Left cardiac atrium (tissue), 4 donors: Measurements from ENCODE around the gene COX17. TPM values are rescaled to one million over a fixed set of nuclear protein-coding genes. Genes with fewer than 3 reads are reported as not detected.
A peak's percentile ranks its signal among the peaks of the same experiment; 100 is the strongest.

Experiments
- ATAC-seq, 2 donors: fragments of 200-7000 bp; cut with Tn5 transposase; one replicate each; pipeline ENCODE4 v1.9.1; 2020; ENCODE audit warnings: mild to moderate bottlenecking in 2 of 2, moderate library complexity in 2 of 2
- DNase-seq: peaks from one replicate; pipeline ENCODE4 v3.0.0-alpha.2; 2020
- intact Hi-C, 2 donors: fragments of 100-400 bp; cut with DNase I; formaldehyde crosslinking; loops; one replicate each; pipeline versions ENCODE4 v1.14.1 to v1.15.1; 2022 to 2023
- total RNA-seq, 2 donors: library from RNA; stranded (reverse); fragmentation: NEBNext Ultra II Directional; extraction: Animal tissue kit (Norgen Biotek cat#: 25700); gene quantifications; one replicate each; pipeline ENCODE4 v1.2.1, GENCODE V29; 2021
- donor health status: DM: no; HTN: yes; CAD: no.
- donor health status: DM: no; HTN: yes; CAD: no; lungs with severe emphysema.
- donor health status: DM: yes; HTN: yes; CAD: no.
- donor health status: Dilated cardiomyopathy.

COX17 gene
- total RNA-seq, 2 donors from 2014 or later: 101 to 120 TPM

GRCh38 chr3:119631516-119631915 lies 45.7 kb downstream of the COX17 start:
- intact Hi-C loops: no loop called here
- no peak for DNase-seq
- no peak for ATAC-seq

GRCh38 chr3:119630880-119631329 lies 46.3 kb downstream of the COX17 start:
- DNase-seq (no peak), ATAC-seq (peak in 1 of 2 donors; percentile 8)
- intact Hi-C loops: no loop called here

- DNase-seq: no peak
- peak in 1 of 2 donors; percentile 22 for ATAC-seq
- intact Hi-C loops: no loop called here
Measured at GRCh38 chr3:119630128-119630879, 46.9 kb downstream of the COX17 start.

GRCh38 chr3:119628816-119629445 lies 48.3 kb downstream of the COX17 start:
- no peak for DNase-seq
- intact Hi-C loops: no loop called here
- ATAC-seq: peak in 1 of 2 donors; percentile 12

- no peak for DNase-seq
- intact Hi-C loops: no loop called here
- ATAC-seq: no peak
Measured at GRCh38 chr3:119628390-119628789, 48.8 kb downstream of the COX17 start.

GRCh38 chr3:119627461-119627860 lies 49.7 kb downstream of the COX17 start:
- ATAC-seq (peak; percentile 44 to 60), DNase-seq (peak; percentile 53)
- intact Hi-C loops: no loop called here

GRCh38 chr3:119626196-119626595 lies 51.0 kb downstream of the COX17 start:
- DNase-seq: no peak
- no peak for ATAC-seq
- intact Hi-C loops: no loop called here

GRCh38 chr3:119625451-119626153 lies 51.6 kb downstream of the COX17 start:
- intact Hi-C loops: no loop called here
- ATAC-seq: no peak
- DNase-seq: no peak

GRCh38 chr3:119624002-119624720 lies 53.0 kb downstream of the COX17 start:
- no peak for ATAC-seq
- DNase-seq: no peak

GRCh38 chr3:119620899-119621298 lies 56.3 kb downstream of the COX17 start:
- DNase-seq (no peak), ATAC-seq (no peak)
- intact Hi-C loops: no loop called here

More at GRCh38 chr3:119624002-119624720, 53.0 kb downstream of the COX17 start:
- intact Hi-C loops: no loop called here

Other genes starting within 250 kb of the COX17 start
- gene TMEM39A, start 213.8 kb downstream of the COX17 start, total RNA-seq: 10 to 100 TPM; 27.0 to 40.5 TPM
- gene POGLUT1, start 208.4 kb downstream of the COX17 start, total RNA-seq: 10 to 100 TPM in 1 of 2 donors, 1 to 10 TPM in 1; 6.7 to 15.6 TPM
- gene TIMMDC1, start 178.9 kb downstream of the COX17 start, total RNA-seq: 100 to 1,000 TPM; 190 to 200 TPM
- gene CD80, start 117.8 kb downstream of the COX17 start, total RNA-seq: under 1 TPM; 0.10 to 0.21 TPM
- gene ADPRH, start 97.9 kb downstream of the COX17 start, total RNA-seq: 10 to 100 TPM in 1 of 2 donors, 1 to 10 TPM in 1; 9.4 to 10.8 TPM
- gene PLA1A, start 79.5 kb downstream of the COX17 start, total RNA-seq: 1 to 10 TPM; 1.5 to 8.7 TPM
- gene POPDC2, start 16.8 kb downstream of the COX17 start, total RNA-seq: 100 to 1,000 TPM; 383 to 677 TPM
- under 1 TPM; 0.58 to 0.91 TPM for gene CFAP91, start 25.6 kb upstream of the COX17 start, total RNA-seq
- under 1 TPM in 1 of 2 donors, not detected in 1; 0.09 TPM for gene NR1I2, start 104.7 kb upstream of the COX17 start, total RNA-seq